Measurements from ENCODE around the gene ABCA2.
A peak's percentile ranks its signal among the peaks of the same experiment; 100 is the strongest.

Gene ABCA2

GRCh38 chr9:136979769-136980587, 48.1 kb downstream of the ABCA2 start:
- Histone ChIP-seq H3K4me3 (ENCODE audit: low read length in 2 of 2) (no peak overlapping the region), H2BK12ac (ENCODE audit: low read length) (peak overlapping the region; percentile 58), H3K18ac (ENCODE audit: low read length) (peak overlapping the region; percentile 70), H3K9me3 (replicated peaks in 1 of 2; ENCODE audit: control insufficient read depth in 2 of 2, insufficient read depth in 1 of 2, low read depth in 1 of 2, low read length in 2 of 2) (no peaks in the 10 kb centered on the region), H3K14ac (ENCODE audit: low read length) (no peak overlapping the region), H2BK120ac (ENCODE audit: low read depth, low read length) (peak overlapping the region; percentile 17), H3K9ac (ENCODE audit: low read depth, low read length, poor library complexity) (no peak overlapping the region), H2AK5ac (ENCODE audit: low read depth, low read length) (peak overlapping the region; percentile 84), H2BK15ac (ENCODE audit: low read length) (peak overlapping the region; percentile 81), H2BK5ac (ENCODE audit: low read length) (peak overlapping the region; percentile 75), H2AFZ (ENCODE audit: low read length) (no peak overlapping the region), H3K27me3 (ENCODE audit: control insufficient read depth in 3 of 3, insufficient read depth in 3 of 3, low read depth in 1 of 3, low read length in 3 of 3) (peaks cover 2 to 80% (median 30%) of the 10 kb centered on the region in 3 experiments), H3K23ac (ENCODE audit: low read depth, low read length, poor library complexity) (peak overlapping the region; percentile 85), H4K8ac (ENCODE audit: low read depth, low read length) (no peak overlapping the region), H3K27ac (replicated peaks; ENCODE audit: low read length) (no peak overlapping the region), H4K91ac (ENCODE audit: low read depth, low read length, poor library complexity) (no peak overlapping the region), H3K79me1 (ENCODE audit: low read depth, low read length) (no peaks in the 10 kb centered on the region), H3K4ac (ENCODE audit: low read length) (peak overlapping the region; percentile 67), H3K4me2 (ENCODE audit: insufficient read depth, low read length, poor library complexity, severe bottlenecking) (no peak overlapping the region), H3K4me1 (ENCODE audit: control insufficient read depth in 2 of 2, insufficient read depth in 1 of 2, low read depth in 1 of 2, low read length in 2 of 2) (peaks cover 0 to 10% of the 10 kb centered on the region in 2 donors), H3K36me3 (replicated peaks in 1 of 2; ENCODE audit: control insufficient read depth in 2 of 2, insufficient read depth in 2 of 2, low read length in 2 of 2) (no peaks in the 10 kb centered on the region)
- no CpG with 5 or more reads among the region's 26 CpGs for WGBS, 2 donors (ENCODE audit: extremely low coverage in 2 of 2, insufficient read length in 2 of 2, insufficient replicate concordance in 1 of 2)
- DNase-seq (ENCODE audit: low spot score), result no peak

GRCh38 chr9:136978865-136979544, 49.0 kb downstream of the ABCA2 start:
- Histone ChIP-seq H2BK12ac (ENCODE audit: low read length) (peak overlapping the region; percentile 58), H3K27ac (replicated peaks; ENCODE audit: low read length) (no peak overlapping the region), H4K91ac (ENCODE audit: low read depth, low read length, poor library complexity) (no peak overlapping the region), H3K9me3 (replicated peaks in 1 of 2; ENCODE audit: control insufficient read depth in 2 of 2, insufficient read depth in 1 of 2, low read depth in 1 of 2, low read length in 2 of 2) (no peaks in the 10 kb centered on the region), H3K36me3 (replicated peaks in 1 of 2; ENCODE audit: control insufficient read depth in 2 of 2, insufficient read depth in 2 of 2, low read length in 2 of 2) (no peaks in the 10 kb centered on the region), H3K14ac (ENCODE audit: low read length) (peak overlapping the region; percentile 82), H3K23ac (ENCODE audit: low read depth, low read length, poor library complexity) (peak overlapping the region; percentile 55), H3K27me3 (ENCODE audit: control insufficient read depth in 3 of 3, insufficient read depth in 3 of 3, low read depth in 1 of 3, low read length in 3 of 3) (peaks cover 0 to 86% (median 20%) of the 10 kb centered on the region in 3 experiments), H3K4me1 (ENCODE audit: control insufficient read depth in 2 of 2, insufficient read depth in 1 of 2, low read depth in 1 of 2, low read length in 2 of 2) (peaks cover 0 to 10% of the 10 kb centered on the region in 2 donors), H2AK5ac (ENCODE audit: low read depth, low read length) (peak overlapping the region; percentile 98), H2BK120ac (ENCODE audit: low read depth, low read length) (no peak overlapping the region), H3K4me2 (ENCODE audit: insufficient read depth, low read length, poor library complexity, severe bottlenecking) (peak overlapping the region; percentile 11), H3K4ac (ENCODE audit: low read length) (no peak overlapping the region), H3K79me1 (ENCODE audit: low read depth, low read length) (no peaks in the 10 kb centered on the region), H2AFZ (ENCODE audit: low read length) (no peak overlapping the region), H4K8ac (ENCODE audit: low read depth, low read length) (no peak overlapping the region), H2BK5ac (ENCODE audit: low read length) (no peak overlapping the region), H3K4me3 (ENCODE audit: low read length in 2 of 2) (peak overlapping the region in 1 of 2 donors; percentile 36), H3K18ac (ENCODE audit: low read length) (peak overlapping the region; percentile 85), H3K9ac (ENCODE audit: low read depth, low read length, poor library complexity) (no peak overlapping the region), H2BK15ac (ENCODE audit: low read length) (peak overlapping the region; percentile 67)
- DNase-seq (ENCODE audit: low spot score), result no peak
- no CpG with 5 or more reads among the region's 41 CpGs for whole genome bisulfite sequencing, 2 donors (ENCODE audit: extremely low coverage in 2 of 2, insufficient read length in 2 of 2, insufficient replicate concordance in 1 of 2)

DNA sequence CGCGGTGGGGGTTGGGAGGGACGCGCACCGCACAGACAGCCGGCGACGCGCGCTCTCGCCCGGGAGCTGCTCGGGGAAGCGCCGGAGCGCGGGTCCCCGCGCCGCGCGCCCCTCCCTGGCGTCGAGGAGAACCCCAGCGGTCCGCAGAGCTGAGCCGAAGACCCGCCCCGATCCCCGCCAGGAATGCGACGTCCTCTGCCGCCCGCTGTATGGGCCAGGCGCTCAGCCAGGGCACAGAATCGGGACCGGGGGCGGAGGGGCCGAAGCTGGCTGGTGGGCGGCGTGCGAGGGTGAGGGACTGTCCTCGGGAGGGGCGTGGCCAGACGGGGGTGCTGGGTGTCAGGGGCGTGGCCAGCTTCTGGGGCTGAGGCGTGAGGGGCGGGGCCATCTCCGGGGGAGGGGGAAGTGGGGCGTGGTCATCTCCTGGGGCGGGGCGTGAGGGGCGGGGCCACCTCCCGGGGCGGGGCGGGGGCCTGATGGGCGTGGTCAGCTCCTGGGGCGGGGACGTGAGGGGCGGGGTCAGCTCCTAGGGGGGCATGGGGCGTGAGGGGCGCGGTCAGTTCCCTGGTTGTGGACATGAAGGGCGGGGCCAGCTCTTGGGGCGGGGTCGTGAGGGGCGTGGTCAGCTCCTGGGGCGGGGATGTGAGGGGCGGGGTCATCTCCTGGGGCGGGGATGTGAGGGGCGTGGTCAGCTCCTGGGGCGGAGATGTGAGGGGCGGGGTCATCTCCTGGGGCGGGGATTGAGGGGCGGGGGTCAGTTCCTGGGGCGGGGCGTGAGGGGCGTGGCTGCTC, 49.8 kb downstream of the ABCA2 start:
- WGBS, 2 donors (ENCODE audit: extremely low coverage in 2 of 2, insufficient read length in 2 of 2, insufficient replicate concordance in 1 of 2), result no CpG with 5 or more reads among the region's 78 CpGs
- no peak overlapping the region for H4K91ac ChIP-seq (ENCODE audit: low read depth, low read length, poor library complexity)
- peaks cover 0 to 87% (median 13%) of the 10 kb centered on the region in 3 experiments for H3K27me3 ChIP-seq (ENCODE audit: control insufficient read depth in 3 of 3, insufficient read depth in 3 of 3, low read depth in 1 of 3, low read length in 3 of 3)

More for the DNA sequence above, 49.8 kb downstream of the ABCA2 start:
- peak overlapping the region; percentile 17 to 81 for H3K4me3 ChIP-seq (ENCODE audit: low read length in 2 of 2)
- peaks cover 0 to 10% of the 10 kb centered on the region in 2 donors for H3K4me1 ChIP-seq (ENCODE audit: control insufficient read depth in 2 of 2, insufficient read depth in 1 of 2, low read depth in 1 of 2, low read length in 2 of 2)
- H2AFZ ChIP-seq (ENCODE audit: low read length), result peak overlapping the region; percentile 81
- no peak overlapping the region for H3K27ac ChIP-seq (replicated peaks; ENCODE audit: low read length)
- peak; percentile 82 for DNase-seq (ENCODE audit: low spot score)
- no peaks in the 10 kb centered on the region for H3K79me1 ChIP-seq (ENCODE audit: low read depth, low read length)
- peak overlapping the region; percentile 93 for H3K23ac ChIP-seq (ENCODE audit: low read depth, low read length, poor library complexity)
- peak overlapping the region; percentile 92 for H2BK15ac ChIP-seq (ENCODE audit: low read length)
- peak overlapping the region; percentile 99 for H3K4ac ChIP-seq (ENCODE audit: low read length)
- H4K8ac ChIP-seq (ENCODE audit: low read depth, low read length), result no peak overlapping the region
- peak overlapping the region; percentile 99 for H2BK12ac ChIP-seq (ENCODE audit: low read length)
- H3K14ac ChIP-seq (ENCODE audit: low read length), result peak overlapping the region; percentile 99
- H3K4me2 ChIP-seq (ENCODE audit: insufficient read depth, low read length, poor library complexity, severe bottlenecking), result peak overlapping the region; percentile 94
- H2AK5ac ChIP-seq (ENCODE audit: low read depth, low read length), result peak overlapping the region; percentile 97
- H3K9me3 ChIP-seq (replicated peaks in 1 of 2; ENCODE audit: control insufficient read depth in 2 of 2, insufficient read depth in 1 of 2, low read depth in 1 of 2, low read length in 2 of 2), result no peaks in the 10 kb centered on the region
- no peaks in the 10 kb centered on the region for H3K36me3 ChIP-seq (replicated peaks in 1 of 2; ENCODE audit: control insufficient read depth in 2 of 2, insufficient read depth in 2 of 2, low read length in 2 of 2)
- H3K9ac ChIP-seq (ENCODE audit: low read depth, low read length, poor library complexity), result peak overlapping the region; percentile 96
- H2BK120ac ChIP-seq (ENCODE audit: low read depth, low read length), result peak overlapping the region; percentile 17
- peak overlapping the region; percentile 98 for H3K18ac ChIP-seq (ENCODE audit: low read length)
- no peak overlapping the region for H2BK5ac ChIP-seq (ENCODE audit: low read length)

All from neuronal stem cell (in vitro differentiated cells).